Activated naive CD4-positive, alpha-beta T cell (primary cell): ENCODE measurements around the gene SLC35F1.
"Not testable (repeated sequence)": the region's sequence is repeated elsewhere in the genome, so short reads cannot be mapped to it uniquely, and the experiment has no call there.

Source experiments
- DNase-seq, 4 experiments: peaks; one replicate each; lab custom pipeline; 2025; lab: John Stamatoyannopoulos, UW

The SLC35F1 gene

GRCh38 chr6:117906958-117907600, at the start of gene SLC35F1:
Gene SLC35F1 (plus strand): TSS chr6:117907264.
- DNase-seq: no peak

- DNase-seq: not testable (repeated sequence)
Observed at GRCh38 chr6:117858601-117859000, 48.5 kb upstream of the SLC35F1 start.

GRCh38 chr6:117861545-117861944, 45.5 kb upstream of the SLC35F1 start:
- DNase-seq: no peak

- DNase-seq: no peak
Observed at GRCh38 chr6:117866561-117866960, 40.5 kb upstream of the SLC35F1 start.

GRCh38 chr6:117870486-117871242, 36.4 kb upstream of the SLC35F1 start:
- DNase-seq: no peak

GRCh38 chr6:117880824-117881223, 26.2 kb upstream of the SLC35F1 start:
- no peak for DNase-seq

GRCh38 chr6:117890172-117890571, 16.9 kb upstream of the SLC35F1 start:
- no peak for DNase-seq

GRCh38 chr6:117906507-117906957, 532 bp upstream of the SLC35F1 start:
- no peak for DNase-seq

- DNase-seq: no peak
Observed at GRCh38 chr6:117907601-117908245, 659 bp downstream of the SLC35F1 start.

- no peak for DNase-seq
Observed at GRCh38 chr6:117908246-117909068, 1.4 kb downstream of the SLC35F1 start.

- no peak for DNase-seq
Observed at GRCh38 chr6:117909638-117910037, 2.6 kb downstream of the SLC35F1 start.

GRCh38 chr6:117910549-117910948, 3.5 kb downstream of the SLC35F1 start:
- DNase-seq: no peak

GRCh38 chr6:117911150-117911549, 4.1 kb downstream of the SLC35F1 start:
- no peak for DNase-seq

GRCh38 chr6:117911660-117912059, 4.6 kb downstream of the SLC35F1 start:
- no peak for DNase-seq

GRCh38 chr6:117915846-117916245, 8.8 kb downstream of the SLC35F1 start:
- DNase-seq: no peak

- no peak for DNase-seq
Observed at GRCh38 chr6:117916483-117916882, 9.4 kb downstream of the SLC35F1 start.

- no peak for DNase-seq
Observed at GRCh38 chr6:117917176-117917575, 10.1 kb downstream of the SLC35F1 start.

GRCh38 chr6:117918454-117918853, 11.4 kb downstream of the SLC35F1 start:
- no peak for DNase-seq

GRCh38 chr6:117919275-117919674, 12.2 kb downstream of the SLC35F1 start:
- no peak for DNase-seq

- DNase-seq: no peak
Observed at GRCh38 chr6:117919775-117920729, 13.0 kb downstream of the SLC35F1 start.

- DNase-seq: no peak
Observed at GRCh38 chr6:117924690-117925089, 17.6 kb downstream of the SLC35F1 start.
